ENCODE data around the gene NOP14. TPM values are rescaled to one million over a fixed set of nuclear protein-coding genes. Genes with fewer than 3 reads are reported as not detected.

Gene NOP14
- total and polyA plus RNA-seq, 2 of the 8 experiments (the other 6 are each of a cell fraction or from before 2014, with no cell fraction given), result 8.6 to 45.3 TPM

- Histone ChIP-seq H2BK15ac (ENCODE audit: low read length) (no peak overlapping the region), H3K4me3 (ENCODE audit: extremely low read depth in 1 of 4, insufficient read depth in 2 of 4, low read depth in 3 of 4, low read length in 4 of 4) (no peak overlapping the region), H3K79me1 (ENCODE audit: low read depth, low read length) (no peaks in the 10 kb centered on the region), H2BK12ac (ENCODE audit: low read depth, low read length) (no peak overlapping the region), H3K4me1 (replicated peaks in 1 of 4; ENCODE audit: control insufficient read depth in 3 of 4, insufficient read depth in 4 of 4, low read length in 3 of 4) (no peaks in the 10 kb centered on the region), H3K56ac (replicated peaks; ENCODE audit: insufficient read length, low read depth, low read length) (no peak overlapping the region), H4K20me1 (replicated peaks in 1 of 2; ENCODE audit: control insufficient read depth in 1 of 2, insufficient read depth in 2 of 2, low read length in 2 of 2) (no peaks in the 10 kb centered on the region), H3K4me2 (ENCODE audit: insufficient read depth in 1 of 2, low read depth in 2 of 2, low read length in 2 of 2) (no peak overlapping the region), H3K9ac (replicated peaks in 1 of 4; ENCODE audit: extremely low read depth in 1 of 4, low read depth in 3 of 4, low read length in 3 of 4) (no peak overlapping the region), H3K27me3 (replicated peaks in 1 of 4; ENCODE audit: control insufficient read depth in 3 of 4, extremely low read depth in 1 of 4, insufficient read depth in 3 of 4, low read length in 3 of 4) (no peaks in the 10 kb centered on the region), H3K79me2 (ENCODE audit: control insufficient read depth in 1 of 2, insufficient read depth in 2 of 2, low read length in 2 of 2) (no peaks in the 10 kb centered on the region), H3K27ac (ENCODE audit: low read depth, low read length) (no peak overlapping the region), H2AK5ac (ENCODE audit: low read depth, low read length) (no peak overlapping the region), H4K5ac (ENCODE audit: insufficient read length, low read depth, low read length) (no peak overlapping the region), H3K23me2 (ENCODE audit: low read depth, low read length) (no peaks in the 10 kb centered on the region), H2BK120ac (replicated peaks; ENCODE audit: low read depth, low read length) (no peak overlapping the region), H2BK20ac (ENCODE audit: low read length) (no peak overlapping the region), H2BK5ac (ENCODE audit: low read depth, low read length) (no peak overlapping the region), H4K8ac (ENCODE audit: extremely low read depth, insufficient read depth, low read length) (no peak overlapping the region), H3K4ac (replicated peaks; ENCODE audit: insufficient read length, low read depth, low read length) (no peak overlapping the region), H2AFZ (ENCODE audit: low read length) (no peak overlapping the region), H3K14ac (ENCODE audit: insufficient read length) (no peak overlapping the region), H3K9me3 (ENCODE audit: insufficient read depth in 2 of 2, low read depth in 1 of 2, low read length in 1 of 2) (no peaks in the 10 kb centered on the region), H3K18ac (ENCODE audit: extremely low read depth, low read length) (no peak overlapping the region), H3K23ac (ENCODE audit: insufficient read length) (no peak overlapping the region), H4K91ac (replicated peaks; ENCODE audit: insufficient read length, low read length) (no peak overlapping the region), H3K36me3 (ENCODE audit: control insufficient read depth in 2 of 4, insufficient read depth in 4 of 4, low read length in 3 of 4) (no peaks in the 10 kb centered on the region)
- FAIRE-seq (no peak), DNase-seq (ENCODE audit: low read depth in 1 of 2, low spot score in 2 of 2) (no peak)
- ChIA-PET CTCF (ENCODE audit: partially characterized antibody) (interaction anchor here (7.4 kb wide), 1 partner anchor 26 kb away, joined by 89 read pairs; no protein-coding TSS in a partner anchor), POLR2A (ENCODE audit: partially characterized antibody) (no interaction called here)
- TF ChIP-seq ASH2L (IDR thresholded peaks at IDR 0.05; ENCODE audit: low read length), result no peak
- TF ChIP-seq TCF12 (IDR thresholded peaks at IDR 0.05; ENCODE audit: low read depth, low read length), result no peak
- no peak for TF ChIP-seq SP2 (IDR thresholded peaks at IDR 0.05; ENCODE audit: low read length)
- TF ChIP-seq TAF7 (optimal IDR thresholded peaks at IDR 0.05; ENCODE audit: borderline replicate concordance, low read depth, low read length), result no peak
- TF ChIP-seq SP4 (IDR thresholded peaks at IDR 0.05; ENCODE audit: low read length), result no peak
- no peak for TF ChIP-seq ATF3 (IDR thresholded peaks at IDR 0.05; ENCODE audit: insufficient read depth, low read depth, low read length)
- WGBS, 2 experiments (ENCODE audit: extremely low coverage in 1 of 2, insufficient coverage in 1 of 2, insufficient read length in 1 of 2, insufficient replicate concordance in 2 of 2, low coverage in 1 of 2, low lambda C conversion rate in 2 of 2, missing lambda C conversion rate in 1 of 2), result 93% methylated on average over 17 of the region's 17 CpGs; no CpG with 5 or more reads in 1 of the 2 experiments
Measured at GRCh38 chr4:3011456-3012220, 48.4 kb upstream of the NOP14 start.
